ENCODE results near the gene MRPL1. TPM values are rescaled to one million over a fixed set of nuclear protein-coding genes. Genes with fewer than 3 reads are reported as not detected.

The MRPL1 gene
- total and polyA plus RNA-seq, 4 donors = 32.5 to 44.7 (median 35.9) TPM

DNA sequence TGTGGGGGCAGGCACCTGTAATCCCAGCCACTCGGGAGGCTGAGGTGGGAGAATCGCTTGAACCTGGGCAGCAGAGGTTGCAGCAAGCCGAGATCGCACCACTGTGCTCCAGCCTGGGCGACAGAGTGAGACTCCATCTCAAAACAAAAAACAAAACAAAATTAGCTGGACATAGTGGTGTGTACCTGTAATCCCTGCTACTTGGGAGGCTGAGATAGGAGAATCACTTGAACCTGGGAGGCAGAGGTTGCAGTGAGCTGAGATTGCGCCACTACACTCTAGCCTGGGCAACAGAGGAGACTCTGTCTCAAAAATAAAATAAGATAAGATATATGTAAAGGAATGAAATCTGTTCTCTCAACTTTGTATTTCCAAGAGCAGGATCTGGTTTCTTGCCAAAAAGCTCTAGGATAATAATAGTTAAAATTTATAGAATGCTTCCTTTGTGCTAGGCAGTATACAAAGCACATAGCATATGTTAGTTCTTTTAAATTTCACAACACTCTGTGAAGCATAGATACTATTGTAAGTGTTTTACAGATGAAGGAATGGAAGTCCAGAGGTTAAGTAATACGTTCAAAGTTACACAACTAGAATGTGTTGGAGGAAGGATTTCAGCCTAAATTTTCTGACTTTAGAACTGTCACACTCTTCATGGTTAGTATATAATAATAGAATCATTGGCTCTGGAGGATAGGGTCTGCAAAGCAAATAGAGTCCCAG is 10.3 kb downstream of the MRPL1 start:
- peaks cover 15% of the 10 kb centered on the region for H3K36me3 ChIP-seq (ENCODE audit: control insufficient read depth, insufficient read depth, low read length)
- H3K9me3 ChIP-seq (ENCODE audit: control insufficient read depth, insufficient read depth, low read length) = no peaks in the 10 kb centered on the region
- 100% methylated on average over 2 of the region's 7 CpGs for WGBS (ENCODE audit: insufficient coverage)
- no peaks in the 10 kb centered on the region for H3K27me3 ChIP-seq (ENCODE audit: control insufficient read depth, insufficient read depth, low read length)
- no peak overlapping the region for H3K4me3 ChIP-seq (ENCODE audit: low read depth, low read length)
- no peak for DNase-seq (ENCODE audit: low read depth in 4 of 6, low spot score in 6 of 6)
- no peak overlapping the region for H3K27ac ChIP-seq (ENCODE audit: low read depth, low read length)
- H3K4me1 ChIP-seq (ENCODE audit: control insufficient read depth, insufficient read depth, low read length) = no peaks in the 10 kb centered on the region

GRCh38 chr4:77877167-77877566 is 14.5 kb downstream of the MRPL1 start:
- Histone ChIP-seq H3K4me1 (ENCODE audit: control insufficient read depth, insufficient read depth, low read length) (no peaks in the 10 kb centered on the region), H3K36me3 (ENCODE audit: control insufficient read depth, insufficient read depth, low read length) (peaks cover 14% of the 10 kb centered on the region), H3K9me3 (ENCODE audit: control insufficient read depth, insufficient read depth, low read length) (no peaks in the 10 kb centered on the region), H3K4me3 (ENCODE audit: low read depth, low read length) (no peak overlapping the region), H3K27me3 (ENCODE audit: control insufficient read depth, insufficient read depth, low read length) (no peaks in the 10 kb centered on the region), H3K27ac (ENCODE audit: low read depth, low read length) (no peak overlapping the region)
- WGBS (ENCODE audit: insufficient coverage) = 89% methylated on average over 3 of the region's 4 CpGs
- no peak for DNase-seq (ENCODE audit: low read depth in 4 of 6, low spot score in 6 of 6)

GRCh38 chr4:77877771-77878565 is 15.3 kb downstream of the MRPL1 start:
- no peaks in the 10 kb centered on the region for H3K4me1 ChIP-seq (ENCODE audit: control insufficient read depth, insufficient read depth, low read length)
- WGBS (ENCODE audit: insufficient coverage) = 94% methylated on average over 8 of the region's 15 CpGs
- no peak overlapping the region for H3K4me3 ChIP-seq (ENCODE audit: low read depth, low read length)
- peaks cover 8% of the 10 kb centered on the region for H3K36me3 ChIP-seq (ENCODE audit: control insufficient read depth, insufficient read depth, low read length)
- no peak for DNase-seq (ENCODE audit: low read depth in 4 of 6, low spot score in 6 of 6)
- no peaks in the 10 kb centered on the region for H3K9me3 ChIP-seq (ENCODE audit: control insufficient read depth, insufficient read depth, low read length)
- H3K27me3 ChIP-seq (ENCODE audit: control insufficient read depth, insufficient read depth, low read length) = no peaks in the 10 kb centered on the region
- H3K27ac ChIP-seq (ENCODE audit: low read depth, low read length) = no peak overlapping the region

DNA sequence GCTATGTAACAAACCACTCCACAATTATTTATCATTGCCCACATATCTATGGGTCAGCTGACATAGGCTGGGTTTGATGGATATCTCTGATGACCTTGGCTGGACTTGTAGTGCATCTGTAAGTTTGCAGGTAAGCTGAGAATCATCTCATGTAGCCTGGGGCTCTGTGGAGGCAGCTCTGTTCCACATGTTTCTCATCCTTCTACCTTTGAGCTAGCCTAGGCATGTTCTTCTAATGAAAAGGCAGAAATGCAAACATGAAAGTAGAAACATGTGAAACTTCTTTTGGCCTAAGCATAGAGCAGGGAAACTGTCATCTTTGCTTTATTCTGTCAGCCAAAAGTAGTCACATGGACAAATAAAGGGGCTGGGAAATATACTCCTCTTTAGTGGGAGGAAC is 18.2 kb downstream of the MRPL1 start:
- Histone ChIP-seq H3K36me3 (ENCODE audit: control insufficient read depth, insufficient read depth, low read length) (peaks cover 11% of the 10 kb centered on the region), H3K4me1 (ENCODE audit: control insufficient read depth, insufficient read depth, low read length) (no peaks in the 10 kb centered on the region), H3K4me3 (ENCODE audit: low read depth, low read length) (no peak overlapping the region), H3K9me3 (ENCODE audit: control insufficient read depth, insufficient read depth, low read length) (no peaks in the 10 kb centered on the region), H3K27me3 (ENCODE audit: control insufficient read depth, insufficient read depth, low read length) (no peaks in the 10 kb centered on the region), H3K27ac (ENCODE audit: low read depth, low read length) (no peak overlapping the region)
- DNase-seq (ENCODE audit: low read depth in 4 of 6, low spot score in 6 of 6) = no peak

DNA sequence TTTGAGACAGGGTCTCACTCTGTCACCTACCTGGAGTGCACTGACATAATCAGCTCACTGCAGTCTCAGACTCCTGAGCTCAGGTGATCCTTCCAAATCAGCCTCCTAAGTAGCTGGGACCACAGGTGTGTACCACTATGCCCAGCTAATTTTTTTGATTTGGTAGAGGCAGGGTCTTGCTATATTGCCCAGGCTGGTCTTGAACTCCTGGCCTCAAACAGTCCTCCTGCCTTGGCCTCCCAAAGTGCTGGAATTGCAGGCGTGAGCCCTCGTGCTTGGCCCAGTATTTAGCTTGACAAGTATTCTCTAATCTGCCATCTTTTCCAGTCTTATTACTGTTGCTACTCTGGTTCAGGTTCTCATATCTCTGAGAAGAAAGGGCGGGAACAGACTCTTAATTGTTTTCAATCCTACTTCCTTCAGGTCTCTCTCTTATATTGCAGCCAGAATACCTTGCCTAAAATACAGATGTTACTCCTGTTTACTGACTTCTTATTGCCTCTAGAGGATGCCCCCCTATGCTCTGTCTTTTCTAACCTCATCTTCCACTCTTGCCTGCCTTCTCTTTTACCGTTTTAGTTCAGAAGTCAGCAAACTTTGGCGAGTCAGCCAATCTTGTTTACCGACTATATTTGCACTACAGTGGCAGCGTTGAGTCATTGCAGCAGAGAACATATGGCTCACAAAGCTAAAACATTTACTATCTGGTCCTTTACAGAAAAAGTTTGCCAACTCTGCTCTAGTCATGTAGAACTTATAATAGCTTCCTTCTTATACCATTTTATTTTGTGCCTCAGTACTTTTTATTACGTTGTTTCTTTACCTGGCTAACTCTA is 19.0 kb downstream of the MRPL1 start:
- H3K36me3 ChIP-seq (ENCODE audit: control insufficient read depth, insufficient read depth, low read length) = peaks cover 17% of the 10 kb centered on the region
- no peak overlapping the region for H3K27ac ChIP-seq (ENCODE audit: low read depth, low read length)
- no peak overlapping the region for H3K4me3 ChIP-seq (ENCODE audit: low read depth, low read length)
- no peaks in the 10 kb centered on the region for H3K27me3 ChIP-seq (ENCODE audit: control insufficient read depth, insufficient read depth, low read length)
- WGBS (ENCODE audit: insufficient coverage) = 91% methylated on average over 7 of the region's 8 CpGs
- no peaks in the 10 kb centered on the region for H3K4me1 ChIP-seq (ENCODE audit: control insufficient read depth, insufficient read depth, low read length)
- no peaks in the 10 kb centered on the region for H3K9me3 ChIP-seq (ENCODE audit: control insufficient read depth, insufficient read depth, low read length)
- no peak for DNase-seq (ENCODE audit: low read depth in 4 of 6, low spot score in 6 of 6)

- H3K4me3 ChIP-seq (ENCODE audit: low read depth, low read length) = no peak overlapping the region
- DNase-seq (ENCODE audit: low read depth in 4 of 6, low spot score in 6 of 6) = no peak
- H3K36me3 ChIP-seq (ENCODE audit: control insufficient read depth, insufficient read depth, low read length) = no peaks in the 10 kb centered on the region
- no peaks in the 10 kb centered on the region for H3K9me3 ChIP-seq (ENCODE audit: control insufficient read depth, insufficient read depth, low read length)
- H3K4me1 ChIP-seq (ENCODE audit: control insufficient read depth, insufficient read depth, low read length) = no peaks in the 10 kb centered on the region
- WGBS (ENCODE audit: insufficient coverage) = no CpG with 5 or more reads among the region's 2 CpGs
- no peaks in the 10 kb centered on the region for H3K27me3 ChIP-seq (ENCODE audit: control insufficient read depth, insufficient read depth, low read length)
- no peak overlapping the region for H3K27ac ChIP-seq (ENCODE audit: low read depth, low read length)
These were observed 30.8 kb downstream of the MRPL1 start for GRCh38 chr4:77893451-77893850.

GRCh38 chr4:77899607-77900006 is 37.0 kb downstream of the MRPL1 start:
- DNase-seq (ENCODE audit: low read depth in 4 of 6, low spot score in 6 of 6) = no peak

GRCh38 chr4:77903186-77903585 is 40.6 kb downstream of the MRPL1 start:
- Histone ChIP-seq H3K4me3 (ENCODE audit: low read depth, low read length) (no peak overlapping the region), H3K4me1 (ENCODE audit: control insufficient read depth, insufficient read depth, low read length) (no peaks in the 10 kb centered on the region), H3K27me3 (ENCODE audit: control insufficient read depth, insufficient read depth, low read length) (no peaks in the 10 kb centered on the region), H3K9me3 (ENCODE audit: control insufficient read depth, insufficient read depth, low read length) (no peaks in the 10 kb centered on the region), H3K36me3 (ENCODE audit: control insufficient read depth, insufficient read depth, low read length) (no peaks in the 10 kb centered on the region), H3K27ac (ENCODE audit: low read depth, low read length) (no peak overlapping the region)
- no peak for DNase-seq (ENCODE audit: low read depth in 4 of 6, low spot score in 6 of 6)
- no CpG with 5 or more reads among the region's 1 CpG for WGBS (ENCODE audit: insufficient coverage)

More at GRCh38 chr4:77899607-77900006, 37.0 kb downstream of the MRPL1 start:
- WGBS (ENCODE audit: insufficient coverage) = 100% methylated on average over 1 of the region's 1 CpG
- Histone ChIP-seq H3K9me3 (ENCODE audit: control insufficient read depth, insufficient read depth, low read length) (no peaks in the 10 kb centered on the region), H3K4me1 (ENCODE audit: control insufficient read depth, insufficient read depth, low read length) (no peaks in the 10 kb centered on the region), H3K27ac (ENCODE audit: low read depth, low read length) (no peak overlapping the region), H3K27me3 (ENCODE audit: control insufficient read depth, insufficient read depth, low read length) (no peaks in the 10 kb centered on the region), H3K36me3 (ENCODE audit: control insufficient read depth, insufficient read depth, low read length) (no peaks in the 10 kb centered on the region), H3K4me3 (ENCODE audit: low read depth, low read length) (no peak overlapping the region)

DNA sequence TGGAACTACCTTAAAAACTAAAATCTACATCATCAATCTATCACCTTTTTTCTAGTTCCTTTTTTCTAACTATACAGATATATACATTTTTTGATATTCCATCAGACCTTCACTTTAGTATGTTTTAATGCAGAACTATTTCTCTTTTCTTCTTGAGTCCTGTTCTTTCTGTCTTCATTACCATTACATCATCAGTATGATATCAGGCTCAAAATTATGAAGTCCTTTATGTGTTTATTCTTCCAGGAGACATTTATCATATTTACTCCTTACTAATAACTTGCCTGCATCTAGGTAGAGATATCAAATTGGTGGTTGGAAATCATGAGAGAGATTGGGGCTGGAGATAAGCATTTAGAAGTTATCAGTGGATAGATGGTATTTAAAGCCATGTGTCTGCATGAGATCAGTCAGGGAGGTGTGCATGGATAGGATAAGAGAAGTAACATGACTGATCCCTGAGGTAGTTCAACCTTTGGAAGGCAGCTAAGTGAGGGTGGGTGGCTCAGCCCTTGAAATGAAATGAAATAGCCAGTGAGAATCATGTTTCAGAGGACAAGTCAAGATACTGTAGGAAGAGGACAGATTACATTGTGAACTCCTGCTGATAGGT is 43.1 kb downstream of the MRPL1 start:
- no peak for DNase-seq (ENCODE audit: low read depth in 4 of 6, low spot score in 6 of 6)

More for the DNA sequence above, 43.1 kb downstream of the MRPL1 start:
- H3K36me3 ChIP-seq (ENCODE audit: control insufficient read depth, insufficient read depth, low read length) = no peaks in the 10 kb centered on the region
- H3K27ac ChIP-seq (ENCODE audit: low read depth, low read length) = no peak overlapping the region
- H3K27me3 ChIP-seq (ENCODE audit: control insufficient read depth, insufficient read depth, low read length) = no peaks in the 10 kb centered on the region
- H3K9me3 ChIP-seq (ENCODE audit: control insufficient read depth, insufficient read depth, low read length) = no peaks in the 10 kb centered on the region
- H3K4me1 ChIP-seq (ENCODE audit: control insufficient read depth, insufficient read depth, low read length) = no peaks in the 10 kb centered on the region
- no peak overlapping the region for H3K4me3 ChIP-seq (ENCODE audit: low read depth, low read length)
